SK-N-MC (cell line): ENCODE results near the gene CAPN5.

Experiments
- EZH2 ChIP-seq: fragments of 200-600 bp; sonication (generic); IDR thresholded peaks from one replicate; pipeline ENCODE4 v1.6.1; 2017; ENCODE audit warnings: antibody characterized with exemption
- FOXP2 ChIP-seq: optimal IDR thresholded peaks from 2 replicates; pipeline ENCODE3; 2011; ENCODE audit warnings: mild to moderate bottlenecking, moderate library complexity; ENCODE audit not compliant: insufficient read depth; ENCODE audit errors: extremely low read length, control extremely low read depth

DNA sequence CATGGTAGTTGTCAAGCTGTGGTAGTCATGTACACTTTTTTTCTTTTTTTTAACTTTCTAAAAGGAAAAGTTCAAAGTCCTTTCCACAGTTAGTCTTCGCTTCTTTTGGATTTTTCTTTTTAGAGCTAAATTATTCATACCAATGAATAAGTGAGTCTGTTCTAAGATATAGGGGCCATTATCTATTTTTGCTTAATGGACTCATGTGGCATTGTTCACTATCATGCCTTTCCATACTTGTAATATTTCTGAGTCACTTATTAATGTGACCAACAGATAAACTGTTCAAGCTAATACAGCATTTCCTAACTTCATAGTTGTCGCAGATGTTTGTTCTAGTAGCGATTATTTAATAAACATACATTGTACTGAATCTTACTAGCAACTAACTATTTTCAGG is 40.5 kb upstream of the CAPN5 start:
- TF ChIP-seq FOXP2 (no peak), EZH2 (no peak)
